GM18873 (cell line): ENCODE data around the gene FGD6.
A peak's percentile ranks its signal among the peaks of the same experiment; 100 is the strongest.
"Not testable (repeated sequence)": the region's sequence is repeated elsewhere in the genome, so short reads cannot be mapped to it uniquely, and the experiment has no call there.

Experiments
- ATAC-seq: cut with Tn5 transposase; IDR thresholded peaks from one replicate; pipeline ENCODE4 v1.9.1; 2021; ENCODE audit warnings: mild to moderate bottlenecking, moderate library complexity, moderate number of reproducible peaks; ENCODE audit not compliant: unreplicated experiment, low FRiP score

FGD6 gene

DNA sequence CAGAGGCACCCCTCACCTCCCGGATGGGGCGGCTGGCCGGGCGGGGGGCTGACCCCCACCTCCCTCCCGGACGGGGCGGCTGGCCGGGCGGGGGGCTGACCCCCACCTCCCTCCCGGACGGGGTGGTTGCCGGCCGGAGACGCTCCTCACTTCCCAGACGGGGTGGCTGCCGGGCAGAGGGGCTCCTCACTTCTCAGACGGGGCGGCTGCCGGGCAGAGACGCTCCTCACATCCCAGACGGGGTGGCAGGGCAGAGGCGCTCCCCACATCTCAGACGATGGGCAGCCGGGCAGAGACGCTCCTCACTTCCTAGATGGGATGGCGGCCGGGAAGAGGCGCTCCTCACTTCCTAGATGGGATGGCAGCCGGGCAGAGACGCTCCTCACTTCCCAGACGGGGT, 18.4 kb upstream of the FGD6 start:
- not testable (repeated sequence) for ATAC-seq

DNA sequence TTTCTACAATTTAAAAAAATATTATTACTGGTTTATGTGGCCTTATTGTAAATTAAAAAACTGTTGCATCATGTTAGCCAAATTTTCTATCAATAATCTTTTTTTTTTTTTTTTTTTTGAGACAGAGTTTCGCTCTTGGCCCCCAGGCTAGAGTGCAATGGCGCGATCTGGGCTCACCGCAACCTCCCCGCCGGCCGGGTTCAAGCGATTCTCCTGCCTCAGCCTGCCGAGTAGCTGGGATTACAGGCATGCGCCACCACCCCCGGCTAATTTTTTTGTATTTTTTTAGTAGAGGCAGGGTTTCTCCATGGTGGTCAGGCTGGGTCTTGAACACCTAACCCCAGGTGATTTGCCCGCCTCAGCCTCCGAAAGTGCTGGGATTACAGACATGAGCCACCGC, 16.9 kb upstream of the FGD6 start:
- not testable (repeated sequence) for ATAC-seq

DNA sequence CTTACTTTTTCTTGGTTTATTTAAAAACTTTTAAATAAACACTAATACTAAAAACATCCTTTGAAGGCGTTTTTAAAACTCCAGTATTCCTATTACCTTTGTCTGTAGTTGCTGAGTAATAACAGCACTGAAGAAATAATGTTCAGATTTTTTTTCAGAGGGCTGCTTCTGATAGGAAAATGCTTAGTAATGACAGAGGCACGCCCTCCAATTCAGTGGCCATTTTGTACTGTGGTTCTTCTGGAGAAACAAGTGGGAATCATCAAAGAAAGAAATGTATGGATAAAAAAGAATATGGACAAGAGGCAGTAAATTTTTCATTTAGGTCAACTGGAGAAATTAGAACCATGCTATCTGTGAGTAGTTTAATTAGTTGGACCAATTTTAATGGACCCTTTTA, 13.9 kb upstream of the FGD6 start:
- ATAC-seq = no peak

DNA sequence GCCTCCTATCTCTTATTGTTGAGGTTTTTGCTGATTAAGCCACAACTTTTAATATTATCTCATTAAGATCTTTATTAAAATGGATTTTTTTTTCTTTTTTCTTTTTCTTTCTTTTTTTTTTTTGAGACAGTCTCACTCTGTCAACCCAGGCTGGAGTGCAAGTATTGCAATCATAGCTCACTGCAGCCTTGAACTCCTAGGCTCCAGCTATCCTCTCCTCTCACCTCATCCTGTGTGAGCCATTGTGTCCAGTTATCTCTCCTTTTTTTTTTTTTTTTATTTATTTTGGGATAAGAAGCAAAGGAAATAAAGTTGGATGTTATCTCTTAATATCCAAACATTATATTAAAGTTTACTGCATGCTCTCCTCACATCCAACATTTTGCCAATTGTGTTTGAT, 13.0 kb upstream of the FGD6 start:
- ATAC-seq = no peak

DNA sequence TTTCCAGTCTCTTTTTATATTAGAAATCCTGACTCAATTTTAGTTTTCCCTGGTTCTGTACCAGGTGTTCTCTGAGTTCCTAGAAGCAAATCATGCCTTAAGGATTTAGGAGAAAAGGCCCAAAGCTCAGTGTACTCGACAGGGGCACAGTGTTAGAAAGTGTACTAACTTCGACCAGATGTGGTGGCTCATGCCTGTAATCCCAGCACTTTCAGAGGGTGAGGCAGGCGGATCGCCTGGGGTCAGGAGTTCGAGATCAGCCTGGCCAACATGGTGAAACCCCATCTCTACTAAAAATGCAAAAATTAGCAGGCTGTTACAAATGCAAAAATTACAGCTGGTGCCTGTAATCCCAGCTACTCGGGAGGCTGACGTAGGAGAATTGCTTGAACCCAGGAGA, 12.4 kb upstream of the FGD6 start:
- no peak for ATAC-seq

DNA sequence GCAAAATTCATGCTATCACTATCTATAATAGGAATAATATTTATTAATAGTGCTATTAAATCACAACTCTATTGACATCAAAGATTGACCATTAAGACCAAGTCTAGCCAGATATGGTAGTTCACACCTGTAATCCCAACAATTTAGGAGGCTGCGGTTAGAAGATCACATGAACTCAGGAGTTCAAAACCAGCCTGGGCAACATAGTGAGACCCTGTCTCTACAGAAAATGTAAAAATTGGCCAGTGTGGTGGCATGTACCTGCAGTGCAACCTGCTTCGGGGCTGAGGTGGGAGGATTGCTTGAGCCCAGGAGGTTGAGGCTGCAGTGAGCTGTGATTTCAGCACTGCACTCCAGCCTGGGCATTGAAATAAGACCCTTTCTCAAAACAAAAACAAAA, 11.3 kb upstream of the FGD6 start:
- no peak for ATAC-seq

DNA sequence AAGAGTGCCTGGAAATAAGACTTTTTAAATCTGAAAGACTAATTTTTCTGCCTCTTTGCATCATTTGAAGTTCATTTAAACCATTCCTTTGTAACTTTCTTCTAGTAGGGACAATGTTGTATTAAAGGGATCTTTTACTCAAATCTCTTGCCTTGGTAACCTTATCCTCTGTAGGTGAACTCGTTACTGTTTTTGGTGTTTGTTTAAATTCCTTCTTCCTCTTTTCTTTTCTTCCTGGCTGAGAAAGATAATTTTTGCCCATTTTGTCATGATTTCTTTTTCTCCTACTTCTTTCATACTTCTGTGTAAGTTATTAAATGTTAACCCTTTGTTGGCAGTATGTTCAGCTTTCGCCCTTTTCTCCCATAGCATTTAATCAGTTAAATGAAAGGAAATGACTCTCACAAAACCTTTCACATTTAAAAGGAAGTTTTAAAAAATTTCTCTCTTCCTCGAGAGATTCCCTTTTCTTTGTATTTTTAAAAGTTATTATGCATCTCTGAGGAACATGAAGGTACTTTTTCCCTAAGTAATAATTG, 10.6 kb upstream of the FGD6 start:
- ATAC-seq = no peak

DNA sequence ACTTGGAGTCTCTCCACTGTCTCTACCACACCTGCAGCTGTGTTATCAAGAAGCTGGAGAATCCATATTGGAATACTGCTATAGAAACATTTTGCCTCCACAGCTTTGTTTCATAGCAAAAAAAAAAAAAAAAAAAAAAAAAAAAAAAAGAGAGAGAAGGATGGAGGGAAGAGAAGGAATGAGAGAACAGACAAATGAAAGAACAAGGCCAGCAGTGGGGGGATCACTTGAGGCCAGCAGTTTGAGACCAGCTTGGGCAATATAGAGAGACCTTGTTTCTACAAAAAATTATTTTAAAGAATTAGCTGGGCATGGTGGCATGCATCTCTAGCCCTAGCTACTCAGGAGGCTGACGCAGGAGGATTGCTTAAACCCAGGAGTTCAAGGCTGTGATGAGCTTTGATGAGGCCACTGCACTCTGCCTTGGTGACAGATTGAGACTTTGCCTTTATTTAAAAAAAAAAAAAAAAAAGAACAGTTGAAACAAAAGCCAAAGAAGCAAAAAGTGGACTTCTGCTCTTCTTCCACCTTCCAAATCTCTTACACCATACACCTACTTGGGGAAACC, 8.5 kb upstream of the FGD6 start:
- no peak for ATAC-seq

DNA sequence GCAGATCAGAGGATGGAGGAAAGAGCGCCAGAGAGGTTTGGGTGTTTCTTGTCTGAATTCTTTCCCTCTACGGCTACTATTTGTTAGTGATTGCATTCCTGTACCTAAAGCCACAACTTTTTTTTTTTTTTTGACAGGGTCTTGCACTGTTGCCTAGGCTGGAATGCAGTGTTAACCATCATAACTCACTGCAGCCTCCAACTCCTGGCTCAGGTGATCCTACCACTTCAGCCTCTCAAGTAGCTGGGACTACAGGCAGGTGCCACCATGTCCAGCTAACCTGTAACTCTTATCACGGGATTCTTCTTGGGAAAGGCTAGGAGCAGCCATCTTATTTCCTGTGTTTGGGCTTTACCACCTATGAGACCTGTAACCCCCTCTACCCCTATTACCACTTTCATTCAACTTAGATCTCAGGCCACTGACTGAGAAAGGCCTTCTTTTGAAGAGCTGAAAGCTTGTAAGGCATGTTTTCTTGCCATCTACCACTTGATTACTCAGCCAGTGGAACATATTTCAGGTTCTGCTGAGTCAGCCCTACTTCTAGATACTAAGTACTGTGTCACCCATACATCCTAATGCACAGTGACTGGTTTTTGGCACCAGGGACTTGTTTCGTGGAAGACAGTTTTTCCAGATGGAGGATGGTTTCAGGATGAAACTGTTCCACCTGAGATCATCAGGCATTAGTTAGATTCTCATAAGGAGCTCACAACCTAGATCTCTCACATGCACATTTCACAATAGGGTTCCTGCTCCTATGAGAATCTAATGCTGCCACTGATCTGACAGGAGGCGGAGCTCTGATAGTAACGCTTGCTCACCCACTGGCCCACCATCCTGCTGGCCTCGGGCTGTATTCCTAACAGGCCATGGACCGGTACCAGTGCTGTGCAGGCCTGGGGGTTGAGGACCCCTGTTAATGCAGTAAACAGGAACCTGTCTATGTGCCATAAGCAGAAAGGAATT, 7.2 kb upstream of the FGD6 start:
- ATAC-seq = no peak

DNA sequence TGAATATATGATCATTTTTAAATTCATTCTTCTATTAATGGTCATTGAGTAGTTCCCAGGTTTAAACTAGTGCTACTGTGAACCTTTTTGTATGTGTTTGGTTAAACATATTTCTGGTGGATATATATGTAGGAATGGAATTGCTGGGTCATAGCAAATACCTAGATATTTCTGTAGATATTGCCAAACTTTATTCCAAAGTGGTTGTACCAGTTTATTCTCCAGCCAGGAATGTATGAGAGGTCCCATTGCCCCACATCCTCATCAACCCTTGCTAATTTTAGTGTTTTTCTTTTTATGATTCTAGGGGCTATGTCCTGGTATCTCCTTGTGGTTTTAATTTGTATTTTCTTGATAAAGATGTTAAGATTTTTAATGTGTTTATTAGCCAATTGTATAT, 3.5 kb upstream of the FGD6 start:
- ATAC-seq = no peak

DNA sequence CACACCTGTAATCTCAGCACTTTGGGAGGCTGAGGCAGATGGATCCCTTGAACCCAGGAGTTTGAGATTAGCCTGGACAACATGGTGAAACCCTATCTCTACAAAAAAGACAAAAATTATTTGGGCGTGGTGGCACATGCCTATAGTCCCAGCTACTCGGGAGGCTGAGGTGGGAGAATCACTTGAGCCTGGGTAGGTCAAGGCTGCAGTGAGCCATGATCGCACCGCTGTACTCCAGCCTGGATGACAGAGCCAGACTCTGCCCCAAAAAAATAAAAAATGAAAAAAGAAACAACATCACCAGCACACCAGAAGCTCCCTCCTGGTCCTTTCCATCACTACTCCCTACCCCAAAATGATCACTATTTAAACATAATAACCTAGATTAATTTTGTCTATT, 2.9 kb upstream of the FGD6 start:
- ATAC-seq = no peak

DNA sequence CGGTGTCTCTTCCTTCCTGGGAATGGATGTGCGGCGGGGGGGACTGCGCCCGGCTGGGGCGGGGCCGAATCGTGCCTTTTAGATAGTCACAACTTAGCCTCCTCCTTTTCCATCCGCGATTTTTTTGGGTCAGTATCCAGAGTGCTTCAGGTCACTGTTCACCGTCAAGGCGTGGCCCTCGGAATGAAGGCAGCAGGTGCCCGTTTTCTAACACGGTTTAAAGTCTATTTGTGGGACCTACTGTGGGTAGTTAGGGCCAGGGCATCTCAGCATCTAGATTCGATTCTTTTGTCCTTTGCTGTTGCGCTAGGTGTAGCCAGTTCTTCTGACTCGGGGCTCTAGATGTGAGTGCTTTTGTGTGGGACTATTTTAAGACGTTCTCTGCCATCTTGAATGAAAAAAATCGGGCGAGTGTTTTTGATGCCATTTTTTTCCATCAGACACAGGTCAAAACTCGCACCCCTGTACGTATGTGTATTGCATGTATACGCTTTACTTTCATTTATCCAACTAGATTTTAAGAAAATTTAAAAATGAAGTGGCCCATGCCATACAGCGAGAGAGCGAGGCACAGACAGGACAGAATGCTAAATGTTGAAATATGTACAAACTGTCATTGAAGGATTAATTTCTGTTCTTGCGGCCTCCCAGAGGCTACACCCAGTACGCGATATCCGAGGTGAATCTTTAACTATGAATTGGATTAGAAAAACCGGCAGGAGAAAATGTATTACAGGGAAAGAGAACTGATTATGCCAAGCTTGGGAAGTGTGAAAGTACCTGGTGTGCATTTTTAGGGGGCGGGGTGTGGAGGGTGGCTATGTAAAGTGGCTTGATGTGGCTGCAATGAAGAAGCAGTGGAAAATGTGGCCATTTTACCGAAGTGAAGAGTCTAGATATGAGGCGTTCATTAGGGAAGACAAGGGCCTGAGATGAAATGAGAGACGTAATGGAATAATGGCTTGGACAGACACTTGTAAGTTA, 1.2 kb upstream of the FGD6 start:
- no peak for ATAC-seq

DNA sequence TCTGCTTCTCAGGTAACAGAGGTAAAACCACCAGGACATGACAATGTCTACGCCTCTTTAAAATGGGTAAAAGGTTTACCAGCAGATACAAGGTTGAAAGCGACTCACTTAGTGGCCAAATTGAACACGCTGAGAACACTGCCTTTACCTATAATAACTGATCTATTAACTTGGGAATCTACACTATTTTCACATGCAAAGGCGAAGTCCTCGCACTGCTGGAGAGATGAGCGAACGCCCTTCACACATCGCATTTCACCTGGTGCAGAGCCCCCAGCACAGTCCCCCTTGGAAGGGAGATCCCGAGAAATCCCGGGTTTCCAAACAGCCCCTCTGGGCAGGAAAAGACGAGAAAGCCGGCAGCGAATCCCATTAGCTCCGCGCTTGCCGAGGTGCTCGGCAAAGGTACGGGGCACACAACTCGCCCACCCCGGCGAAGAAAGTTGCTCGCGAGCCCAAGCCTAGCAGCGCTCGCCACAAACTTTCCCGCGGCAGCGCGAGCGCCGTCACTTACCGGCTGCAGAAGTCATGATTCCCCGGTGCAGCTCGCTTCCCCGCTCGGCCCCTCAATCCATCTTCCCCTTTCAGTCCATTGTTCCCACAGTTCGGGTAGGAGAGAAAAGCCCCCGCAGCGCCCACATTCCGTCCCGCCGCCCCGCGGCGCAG, 423 bp downstream of the FGD6 start:
- peak; percentile 8 for ATAC-seq

DNA sequence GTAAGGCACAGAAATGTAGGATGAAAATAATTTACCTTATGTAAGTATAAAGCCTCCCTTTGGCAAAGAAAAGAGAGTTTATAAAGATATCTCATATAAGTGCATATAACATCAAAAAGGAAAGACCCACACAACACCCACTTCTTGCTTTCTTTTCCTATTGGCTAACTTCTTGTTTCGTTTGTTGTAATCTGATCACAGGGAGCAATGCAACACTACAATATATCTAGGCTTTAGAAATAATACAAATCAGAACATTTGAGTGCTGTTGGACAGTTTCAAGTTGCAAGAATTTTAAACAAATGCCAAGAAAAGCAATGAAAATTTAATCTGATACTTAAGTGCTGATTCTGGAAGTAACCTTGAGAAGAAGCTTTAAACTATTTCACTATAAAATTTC, 1.3 kb downstream of the FGD6 start:
- ATAC-seq = no peak

DNA sequence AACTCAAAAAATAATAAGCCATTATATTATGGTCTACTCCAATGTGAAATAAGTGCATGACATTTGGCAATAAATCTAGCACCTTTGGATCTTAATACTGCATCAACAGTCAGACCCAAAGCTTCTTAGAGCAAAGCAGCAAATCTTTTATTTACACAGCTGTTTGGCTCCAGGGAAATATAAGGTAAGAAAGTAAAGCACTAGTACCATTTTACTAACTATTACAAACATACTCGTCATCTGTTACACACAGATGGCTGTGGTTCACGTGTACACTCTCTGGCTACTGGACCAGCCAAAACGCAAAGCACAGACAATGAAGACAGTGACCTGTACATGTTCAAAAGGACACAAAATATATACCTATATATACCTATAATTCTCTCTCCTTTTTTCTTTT, 2.8 kb downstream of the FGD6 start:
- ATAC-seq = no peak

DNA sequence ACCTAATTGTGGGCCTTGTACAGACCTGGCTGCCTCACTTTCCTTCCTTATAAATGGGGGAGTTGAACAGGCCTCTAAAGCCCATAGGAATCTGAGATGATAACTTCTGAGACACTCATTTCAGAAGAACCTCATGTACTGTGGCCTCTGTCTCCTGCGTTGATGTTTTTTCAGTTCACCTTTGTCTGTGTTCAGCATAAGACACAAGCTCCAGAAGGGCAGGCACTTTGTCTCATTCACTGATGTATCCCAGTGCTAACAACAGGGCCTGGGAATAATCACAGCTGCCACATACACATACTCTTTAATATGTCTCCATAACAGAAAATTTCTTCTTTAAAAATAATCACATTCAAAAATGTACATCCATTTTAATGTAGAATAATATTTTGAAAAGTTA, 3.3 kb downstream of the FGD6 start:
- no peak for ATAC-seq

DNA sequence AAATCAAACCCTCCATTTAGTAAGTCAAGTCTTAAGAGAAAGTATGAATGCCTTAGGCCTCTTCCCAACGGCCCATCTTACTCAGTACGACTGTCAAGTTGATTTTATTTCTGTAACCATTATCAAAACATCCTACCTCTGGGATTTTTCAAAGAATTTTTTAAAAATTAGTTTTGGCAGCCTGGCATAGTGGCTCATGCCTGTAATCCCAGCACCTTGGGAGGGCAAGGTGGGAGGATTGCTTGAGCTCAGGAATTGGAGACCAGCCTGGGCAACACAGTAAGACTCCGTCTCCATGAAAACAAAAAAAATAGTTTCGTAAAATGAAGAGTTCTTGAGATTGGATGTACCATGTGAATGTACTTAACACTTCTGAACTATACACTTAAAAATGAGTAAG, 4.1 kb downstream of the FGD6 start:
- no peak for ATAC-seq

DNA sequence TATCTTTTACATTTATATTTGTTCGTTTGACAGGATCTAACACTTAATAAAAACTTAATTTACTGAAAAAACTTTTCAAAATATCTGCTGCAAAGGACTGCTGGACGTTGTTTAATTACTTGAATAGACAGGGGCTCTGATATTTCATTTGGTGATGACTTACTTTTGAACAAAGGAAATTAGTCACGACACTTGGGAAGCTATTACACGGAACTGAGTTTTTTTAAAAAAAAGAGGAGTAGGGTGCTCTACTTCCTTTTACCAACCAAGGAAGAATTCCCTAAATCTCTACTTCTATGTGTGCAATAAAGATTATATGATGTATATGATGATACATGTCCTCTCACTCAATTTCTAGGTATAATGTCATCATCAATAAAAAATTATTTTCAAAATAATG, 4.7 kb downstream of the FGD6 start:
- ATAC-seq = no peak

DNA sequence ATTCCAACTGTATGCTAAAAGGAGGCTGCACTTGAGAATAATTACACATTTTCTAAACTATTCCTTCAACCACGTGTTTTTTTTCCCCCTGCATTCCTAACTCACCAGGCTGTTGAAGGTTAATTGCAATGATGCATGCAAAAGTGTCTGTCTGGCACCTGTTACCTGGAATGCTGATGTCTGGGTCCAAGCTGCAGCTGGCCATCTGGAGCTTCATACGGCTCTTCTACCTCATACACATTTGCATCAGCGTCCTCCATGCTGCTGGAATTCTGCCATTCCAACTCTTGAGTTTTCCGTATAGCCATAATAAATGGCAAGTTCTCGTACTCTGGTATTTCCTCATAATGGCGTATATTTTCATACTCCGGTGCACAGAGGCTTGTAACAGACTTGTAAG, 8.6 kb downstream of the FGD6 start:
- ATAC-seq = no peak

DNA sequence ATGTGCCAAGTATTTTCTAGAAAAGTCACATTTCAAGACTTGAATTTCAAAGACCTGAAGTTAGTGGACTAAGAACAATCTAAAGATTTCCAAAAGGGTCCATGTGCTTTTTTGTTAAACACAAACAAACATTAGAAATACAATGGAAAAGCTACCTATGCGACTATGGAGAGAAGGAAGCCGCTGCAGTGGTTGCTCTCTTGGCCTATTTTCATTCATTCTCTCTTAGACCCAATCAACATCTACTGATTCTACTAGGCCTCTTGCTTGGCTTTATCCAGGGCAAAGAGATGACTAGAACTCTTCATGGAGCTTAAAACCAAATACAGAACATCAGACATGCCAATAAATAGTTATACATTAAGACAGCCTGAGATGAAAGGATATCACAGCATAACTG, 9.9 kb downstream of the FGD6 start:
- ATAC-seq = no peak
